Caco-2 (cell line): ENCODE data around the gene FOXI1. TPM values are rescaled to one million over a fixed set of nuclear protein-coding genes. Genes with fewer than 3 reads are reported as not detected.

Experiments
- BruUV-seq: library from RNA; stranded (reverse); fragments of 400-500 nt; replicated peaks from 2 replicates; lab custom pipeline; 2021; lab: Mats Ljungman, UMichigan
- CTCF ChIA-PET: fragments of 300-600 bp; sonication (Branson Sonifier 250); formaldehyde crosslinking; loops from one replicate; lab custom pipeline; 2022; ENCODE audit warnings: antibody characterized with exemption; lab: Charles Lee
- POLR2A ChIA-PET: fragments of 300-600 bp; sonication (Branson Sonifier 250); formaldehyde crosslinking; loops from one replicate; lab custom pipeline; 2022; ENCODE audit warnings: antibody characterized with exemption; lab: Charles Lee
- DNase-seq, 2 experiments: peaks; one replicate each; pipeline versions ENCODE4 v3.0.0 to v3.0.0-alpha.2; 2020 to 2022
- H3K27me3 ChIP-seq: replicated peaks from 2 replicates; pipeline ENCODE4 v1.6.0; 2011; ENCODE audit warnings: low read length; ENCODE audit not compliant: control insufficient read depth, insufficient read depth
- H3K36me3 ChIP-seq: 2 replicates; pipeline ENCODE4 v1.5.1; 2011; ENCODE audit warnings: low read length; ENCODE audit not compliant: control insufficient read depth, insufficient read depth
- H3K4me1 ChIP-seq: fragments of 250-450 bp; sonication (Bioruptor Pico); 2 replicates; pipeline ENCODE4 v1.5.1; 2020; ENCODE audit warnings: mild to moderate bottlenecking
- H3K4me3 ChIP-seq: 2 replicates; pipeline ENCODE4 v1.5.1; 2011; ENCODE audit warnings: low read depth, mild to moderate bottlenecking, control low read depth, low read length
- H3K9me3 ChIP-seq: fragments of 250-450 bp; sonication (Bioruptor Pico); 2 replicates; pipeline ENCODE4 v1.5.1; 2020; ENCODE audit warnings: mild to moderate bottlenecking, moderate library complexity
- H3K27ac Mint-ChIP-seq: one replicate; pipeline ENCODE4 v1.8.0; 2022; ENCODE audit warnings: mixed read lengths; ENCODE audit not compliant: unreplicated experiment
- H3K27me3 Mint-ChIP-seq: one replicate; pipeline ENCODE4 v1.8.0; 2022; ENCODE audit warnings: mixed read lengths; ENCODE audit not compliant: insufficient read depth, unreplicated experiment
- H3K36me3 Mint-ChIP-seq: one replicate; pipeline ENCODE4 v1.8.0; 2022; ENCODE audit warnings: mild to moderate bottlenecking, mixed read lengths; ENCODE audit not compliant: insufficient read depth, unreplicated experiment
- H3K4me1 Mint-ChIP-seq: one replicate; pipeline ENCODE4 v1.8.0; 2022; ENCODE audit warnings: low read depth, mixed read lengths; ENCODE audit not compliant: unreplicated experiment
- H3K4me3 Mint-ChIP-seq: one replicate; pipeline ENCODE4 v1.8.0; 2022; ENCODE audit warnings: mild to moderate bottlenecking, moderate library complexity, mixed read lengths; ENCODE audit not compliant: unreplicated experiment
- H3K9me3 Mint-ChIP-seq: one replicate; pipeline ENCODE4 v1.8.0; 2022; ENCODE audit warnings: mixed read lengths; ENCODE audit not compliant: unreplicated experiment
- intact Hi-C: fragments of 100-400 bp; cut with micrococcal nuclease; formaldehyde crosslinking; loops from one replicate; pipeline ENCODE4 v1.10.0; 2022; ENCODE audit not compliant: unreplicated experiment
- total RNA-seq: library from RNA; stranded (reverse); gene quantifications from 2 replicates; pipeline ENCODE4 v1.2.3, GENCODE V29; 2022
- TF ChIP-seq, protein P1 (sequence below), 2 experiments: fragments of 200-600 bp in 1 of 2; IDR thresholded peaks; 1 replicate in 1 of 2; 2 replicates in 1 of 2; pipeline versions ENCODE4 v1.5.1 to v1.8.0; 2011 to 2022; ENCODE audit warnings: antibody characterized with exemption in 1 of 2, control low read depth in 1 of 2, inconsistent platforms in 1 of 2, low read depth in 1 of 2, low read length in 1 of 2, mild to moderate bottlenecking in 1 of 2, moderate library complexity in 1 of 2; ENCODE audit not compliant: insufficient read depth in 1 of 2, severe bottlenecking in 1 of 2, unreplicated experiment in 1 of 2

Gene FOXI1
- total RNA-seq, 1 experiment from 2014 or later, result 0.14 TPM

DNA sequence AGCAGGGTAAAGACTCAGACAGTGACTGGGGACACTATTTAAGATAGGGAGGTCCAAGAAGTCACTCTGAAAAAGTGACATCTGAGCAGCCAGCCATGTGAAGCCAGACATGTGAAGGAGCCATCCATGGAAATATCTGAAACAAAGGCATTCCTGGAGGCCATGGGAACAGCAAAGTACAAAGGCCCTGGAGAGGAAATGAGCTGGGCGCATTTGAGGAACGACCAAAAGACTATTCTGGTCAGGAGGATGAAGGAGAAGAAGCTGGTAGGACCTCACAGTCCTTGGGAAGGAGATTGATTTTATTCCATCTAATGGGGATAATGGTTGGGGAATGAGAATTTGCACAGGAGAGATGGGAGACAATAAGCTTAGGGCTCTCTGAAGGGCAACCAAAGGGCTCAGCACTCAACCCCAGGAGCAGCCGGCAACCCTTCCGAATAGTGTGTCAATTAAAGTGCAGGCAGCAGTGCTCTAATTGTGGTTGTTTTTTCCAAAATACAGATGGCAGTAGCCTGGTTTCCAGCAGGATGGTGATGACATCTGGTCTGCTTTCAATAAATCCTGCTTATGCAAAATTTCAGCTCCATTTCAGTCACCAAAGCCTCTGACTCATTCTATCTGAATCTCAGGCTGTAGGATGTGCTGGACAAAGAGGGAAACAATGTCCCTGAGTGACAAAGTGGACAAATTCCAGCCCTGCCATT is 26.7 kb downstream of the FOXI1 start:
- Mint-ChIP-seq H3K27ac (no peak overlapping the region), H3K4me3 (no peak overlapping the region), H3K27me3 (peaks cover 24% of the 10 kb centered on the region), H3K4me1 (no peaks in the 10 kb centered on the region), H3K9me3 (no peaks in the 10 kb centered on the region), H3K36me3 (no peaks in the 10 kb centered on the region)
- Histone ChIP-seq H3K4me3 (no peak overlapping the region), H3K9me3 (no peaks in the 10 kb centered on the region), H3K36me3 (no peaks in the 10 kb centered on the region), H3K4me1 (no peaks in the 10 kb centered on the region), H3K27me3 (no peaks in the 10 kb centered on the region)
- BruUV-seq, result no TSS peak
- no peak for DNase-seq
- TF ChIP-seq, protein P1, sequence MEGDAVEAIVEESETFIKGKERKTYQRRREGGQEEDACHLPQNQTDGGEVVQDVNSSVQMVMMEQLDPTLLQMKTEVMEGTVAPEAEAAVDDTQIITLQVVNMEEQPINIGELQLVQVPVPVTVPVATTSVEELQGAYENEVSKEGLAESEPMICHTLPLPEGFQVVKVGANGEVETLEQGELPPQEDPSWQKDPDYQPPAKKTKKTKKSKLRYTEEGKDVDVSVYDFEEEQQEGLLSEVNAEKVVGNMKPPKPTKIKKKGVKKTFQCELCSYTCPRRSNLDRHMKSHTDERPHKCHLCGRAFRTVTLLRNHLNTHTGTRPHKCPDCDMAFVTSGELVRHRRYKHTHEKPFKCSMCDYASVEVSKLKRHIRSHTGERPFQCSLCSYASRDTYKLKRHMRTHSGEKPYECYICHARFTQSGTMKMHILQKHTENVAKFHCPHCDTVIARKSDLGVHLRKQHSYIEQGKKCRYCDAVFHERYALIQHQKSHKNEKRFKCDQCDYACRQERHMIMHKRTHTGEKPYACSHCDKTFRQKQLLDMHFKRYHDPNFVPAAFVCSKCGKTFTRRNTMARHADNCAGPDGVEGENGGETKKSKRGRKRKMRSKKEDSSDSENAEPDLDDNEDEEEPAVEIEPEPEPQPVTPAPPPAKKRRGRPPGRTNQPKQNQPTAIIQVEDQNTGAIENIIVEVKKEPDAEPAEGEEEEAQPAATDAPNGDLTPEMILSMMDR (IDR thresholded peaks at IDR 0.05; ENCODE audit: insufficient read depth in 1 of 2, low read depth in 1 of 2, low read length in 1 of 2, severe bottlenecking in 1 of 2, unreplicated experiment in 1 of 2), result no peak
- ChIA-PET POLR2A (no interaction called here), CTCF (no interaction called here)
- intact Hi-C loops, result no loop called here

DNA sequence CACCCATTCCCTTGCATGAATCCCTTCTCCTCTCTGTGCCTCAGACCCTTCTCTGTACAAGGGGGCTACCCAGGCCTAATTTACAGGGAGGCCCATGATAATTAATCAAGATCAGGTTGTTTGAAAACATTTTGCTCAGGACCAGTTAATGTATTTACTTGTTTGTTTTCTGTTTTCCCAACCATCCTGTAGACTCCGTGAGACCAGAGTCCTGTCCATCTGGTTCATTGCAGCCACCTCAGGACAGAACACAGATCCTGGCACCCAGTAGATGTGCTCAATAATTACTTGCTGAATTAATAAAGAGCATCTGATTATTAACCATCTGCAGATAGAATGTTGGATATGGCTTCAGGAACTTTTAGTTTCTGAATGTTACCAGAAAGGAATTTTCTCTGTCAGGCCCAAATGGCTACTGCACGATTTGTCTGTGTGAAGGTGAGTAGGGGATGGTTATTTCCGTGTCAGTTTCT is 27.3 kb downstream of the FOXI1 start:
- ChIA-PET POLR2A (no interaction called here), CTCF (no interaction called here)
- no peaks in the 10 kb centered on the region for H3K9me3 ChIP-seq
- no peaks in the 10 kb centered on the region for H3K27me3 ChIP-seq
- H3K36me3 Mint-ChIP-seq, result no peaks in the 10 kb centered on the region
- H3K4me1 Mint-ChIP-seq, result no peaks in the 10 kb centered on the region
- H3K27me3 Mint-ChIP-seq, result peaks cover 24% of the 10 kb centered on the region
- H3K4me3 Mint-ChIP-seq, result no peak overlapping the region
- no peak overlapping the region for H3K4me3 ChIP-seq
- H3K27ac Mint-ChIP-seq, result no peak overlapping the region
- no peaks in the 10 kb centered on the region for H3K36me3 ChIP-seq
- no TSS peak for BruUV-seq
- TF ChIP-seq, protein P1 (IDR thresholded peaks at IDR 0.05; ENCODE audit: insufficient read depth in 1 of 2, low read depth in 1 of 2, low read length in 1 of 2, severe bottlenecking in 1 of 2, unreplicated experiment in 1 of 2), result no peak
- no peaks in the 10 kb centered on the region for H3K9me3 Mint-ChIP-seq
- no peak for DNase-seq
- intact Hi-C loops, result no loop called here
- H3K4me1 ChIP-seq, result no peaks in the 10 kb centered on the region

DNA sequence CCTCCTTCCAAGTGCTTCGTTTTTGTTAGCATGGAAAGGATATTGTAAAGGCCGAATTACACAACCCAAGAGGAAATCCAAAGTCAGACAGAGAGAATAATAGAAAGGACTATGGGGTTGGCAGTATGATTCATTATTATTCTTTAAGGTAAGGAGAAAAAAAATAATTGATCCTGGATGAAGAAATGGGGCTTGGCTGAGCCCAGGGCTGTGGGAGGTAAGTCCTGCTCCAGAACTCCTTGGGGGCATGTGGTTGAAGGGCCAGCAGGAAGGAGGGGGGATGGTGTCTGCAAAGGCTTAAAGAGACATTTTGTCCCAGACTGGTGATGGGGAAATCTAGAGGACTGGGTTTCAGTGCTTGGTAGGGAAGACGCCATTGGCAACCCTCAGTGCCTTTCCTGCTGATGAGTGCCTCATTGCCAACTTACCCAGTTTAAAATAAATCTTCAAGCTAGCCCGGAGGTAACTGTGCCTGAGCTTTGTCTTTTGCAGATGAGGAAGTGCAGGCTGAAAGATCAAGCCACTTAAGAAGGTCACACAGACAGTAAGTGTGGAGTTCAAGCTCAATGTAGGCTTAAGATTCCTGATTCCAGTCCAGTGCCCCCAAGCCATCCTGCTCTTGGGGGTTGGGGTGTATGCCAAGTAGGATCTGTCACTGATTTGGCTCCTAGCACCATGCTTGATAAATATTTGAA is 30.2 kb downstream of the FOXI1 start:
- Mint-ChIP-seq H3K4me1 (no peaks in the 10 kb centered on the region), H3K27me3 (peaks cover 20% of the 10 kb centered on the region), H3K9me3 (no peaks in the 10 kb centered on the region), H3K27ac (no peak overlapping the region), H3K4me3 (no peak overlapping the region), H3K36me3 (no peaks in the 10 kb centered on the region)
- intact Hi-C loops, result no loop called here
- no peak for DNase-seq
- no peaks in the 10 kb centered on the region for H3K27me3 ChIP-seq
- H3K9me3 ChIP-seq, result no peaks in the 10 kb centered on the region
- BruUV-seq, result no TSS peak
- no peak overlapping the region for H3K4me3 ChIP-seq
- no peaks in the 10 kb centered on the region for H3K4me1 ChIP-seq
- TF ChIP-seq, protein P1 (IDR thresholded peaks at IDR 0.05; ENCODE audit: insufficient read depth in 1 of 2, low read depth in 1 of 2, low read length in 1 of 2, severe bottlenecking in 1 of 2, unreplicated experiment in 1 of 2), result no peak
- CTCF ChIA-PET, result no interaction called here
- no peaks in the 10 kb centered on the region for H3K36me3 ChIP-seq
- POLR2A ChIA-PET, result no interaction called here
